NCI-H2196 treated with DMSO at 0.1 percent for 48 hours (cell line): ENCODE data around the gene CCL17.

ENCODE experiments used
- DNase-seq: peaks from one replicate; lab custom pipeline; 2025; ENCODE audit not compliant: unreplicated experiment; lab: John Stamatoyannopoulos, UW

Gene CCL17

DNA sequence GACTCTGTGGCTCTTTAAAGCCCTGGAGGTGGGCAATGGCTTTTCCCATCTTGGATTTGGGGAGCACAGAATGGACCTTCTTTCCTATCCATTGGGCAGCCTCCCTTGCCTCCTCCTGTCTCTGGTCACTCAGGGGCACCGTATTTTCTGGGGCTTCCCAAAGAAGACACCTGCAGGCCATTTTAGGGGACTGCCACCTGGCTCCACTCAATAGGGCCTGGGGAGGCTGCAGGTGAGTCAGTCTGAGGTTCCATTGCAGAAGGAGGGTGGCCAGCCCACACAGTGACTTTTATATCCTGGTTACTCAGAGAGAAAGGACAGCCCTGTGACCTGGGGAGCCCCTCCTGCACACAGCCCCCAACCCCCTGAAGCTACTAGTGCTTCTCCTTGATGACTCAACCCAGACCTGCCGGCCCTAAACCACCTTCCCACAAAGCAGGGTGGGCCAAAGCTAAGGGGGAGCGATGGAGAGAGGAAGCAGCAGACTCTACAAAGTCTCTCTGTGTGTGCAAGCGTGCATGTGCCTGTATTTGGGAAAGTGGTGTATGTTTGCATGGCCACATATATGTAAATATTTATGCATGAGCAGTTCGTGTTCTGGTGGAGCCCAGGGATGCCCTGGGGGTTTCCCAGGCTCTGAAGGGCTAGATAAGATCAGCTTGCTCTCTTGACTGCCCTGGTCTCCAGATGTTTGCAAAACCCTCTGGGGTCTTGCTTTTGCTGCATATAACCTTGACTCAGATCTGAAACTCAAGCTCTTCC is 27.3 kb upstream of the CCL17 start:
- no peak for DNase-seq

DNA sequence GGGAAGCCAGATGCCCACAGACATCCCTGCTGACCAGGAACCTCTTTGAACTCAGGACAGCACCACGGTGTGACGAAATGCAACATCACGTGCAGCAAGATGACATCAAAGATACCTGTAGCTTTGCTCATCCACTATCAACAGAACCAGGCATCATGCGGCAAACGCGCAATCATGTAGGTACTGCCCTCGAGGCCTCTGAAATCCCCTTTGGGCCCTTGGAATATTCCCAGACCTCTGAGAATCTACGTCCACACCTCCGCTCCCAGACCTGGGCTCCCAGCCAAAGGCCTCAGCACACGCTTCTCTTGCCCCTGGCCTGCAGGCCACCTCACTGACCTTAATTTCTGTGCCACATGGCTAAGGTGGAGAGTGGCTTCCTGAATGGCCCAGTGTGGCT is 25.0 kb upstream of the CCL17 start:
- no peak for DNase-seq

DNA sequence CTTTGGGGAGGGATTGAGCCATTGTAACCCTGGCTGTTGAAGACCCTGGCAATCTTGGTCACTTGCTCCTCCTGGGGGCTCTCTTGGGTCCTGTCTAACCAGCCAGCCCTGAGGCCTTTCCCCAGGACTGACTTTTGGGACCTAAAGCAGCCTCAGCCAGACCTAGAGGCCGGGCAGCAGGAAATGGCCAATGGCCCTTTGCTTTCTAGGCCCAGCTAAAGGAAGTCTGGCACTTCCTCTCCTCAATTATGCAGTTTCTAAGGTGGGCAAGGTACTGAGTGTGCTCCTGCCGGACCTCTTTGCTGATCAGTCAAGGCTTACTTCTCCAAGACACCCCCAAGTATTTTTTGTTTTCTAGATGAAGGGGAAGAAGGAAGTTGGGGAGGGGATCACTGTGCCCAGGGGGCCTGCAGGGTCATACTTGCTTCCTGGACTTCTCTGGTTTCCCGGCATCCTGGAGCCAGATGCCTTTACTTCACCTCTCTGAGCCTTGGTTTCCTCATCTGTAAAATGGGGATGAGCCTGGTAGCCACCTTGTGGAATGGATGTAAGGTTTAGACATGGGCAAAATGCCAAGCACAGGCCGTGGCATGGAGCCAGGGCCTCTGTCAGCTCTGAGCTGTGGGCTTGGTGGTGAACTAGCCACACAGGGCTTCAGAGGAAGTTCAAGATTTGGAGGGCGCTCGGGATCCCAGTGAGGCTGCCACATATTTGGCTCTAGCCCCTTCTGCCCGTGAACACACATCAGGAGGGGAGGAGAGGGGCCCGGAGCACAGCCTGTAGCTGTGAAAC is 23.7 kb upstream of the CCL17 start:
- DNase-seq, result no peak

DNA sequence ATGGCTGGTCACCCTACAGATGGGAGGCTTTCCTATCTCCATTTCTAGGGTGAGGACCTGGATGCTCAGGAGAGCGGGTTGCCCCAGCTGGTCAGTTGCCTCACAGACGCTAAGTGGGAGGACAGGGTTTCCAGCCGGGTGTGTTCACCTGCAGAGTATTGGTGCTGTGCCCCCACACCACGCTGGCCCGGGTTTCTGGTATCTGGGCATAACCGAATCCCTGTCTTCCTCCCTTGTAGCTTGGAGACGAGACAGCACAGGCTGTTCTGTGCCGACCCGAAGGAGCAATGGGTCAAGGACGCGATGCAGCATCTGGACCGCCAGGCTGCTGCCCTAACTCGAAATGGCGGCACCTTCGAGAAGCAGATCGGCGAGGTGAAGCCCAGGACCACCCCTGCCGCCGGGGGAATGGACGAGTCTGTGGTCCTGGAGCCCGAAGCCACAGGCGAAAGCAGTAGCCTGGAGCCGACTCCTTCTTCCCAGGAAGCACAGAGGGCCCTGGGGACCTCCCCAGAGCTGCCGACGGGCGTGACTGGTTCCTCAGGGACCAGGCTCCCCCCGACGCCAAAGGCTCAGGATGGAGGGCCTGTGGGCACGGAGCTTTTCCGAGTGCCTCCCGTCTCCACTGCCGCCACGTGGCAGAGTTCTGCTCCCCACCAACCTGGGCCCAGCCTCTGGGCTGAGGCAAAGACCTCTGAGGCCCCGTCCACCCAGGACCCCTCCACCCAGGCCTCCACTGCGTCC is 22.6 kb upstream of the CCL17 start:
- no peak for DNase-seq

- no peak for DNase-seq
Observed at GRCh38 chr16:57382535-57383275, 21.9 kb upstream of the CCL17 start.

- no peak for DNase-seq
Observed at GRCh38 chr16:57383276-57384247, 21.0 kb upstream of the CCL17 start.

DNA sequence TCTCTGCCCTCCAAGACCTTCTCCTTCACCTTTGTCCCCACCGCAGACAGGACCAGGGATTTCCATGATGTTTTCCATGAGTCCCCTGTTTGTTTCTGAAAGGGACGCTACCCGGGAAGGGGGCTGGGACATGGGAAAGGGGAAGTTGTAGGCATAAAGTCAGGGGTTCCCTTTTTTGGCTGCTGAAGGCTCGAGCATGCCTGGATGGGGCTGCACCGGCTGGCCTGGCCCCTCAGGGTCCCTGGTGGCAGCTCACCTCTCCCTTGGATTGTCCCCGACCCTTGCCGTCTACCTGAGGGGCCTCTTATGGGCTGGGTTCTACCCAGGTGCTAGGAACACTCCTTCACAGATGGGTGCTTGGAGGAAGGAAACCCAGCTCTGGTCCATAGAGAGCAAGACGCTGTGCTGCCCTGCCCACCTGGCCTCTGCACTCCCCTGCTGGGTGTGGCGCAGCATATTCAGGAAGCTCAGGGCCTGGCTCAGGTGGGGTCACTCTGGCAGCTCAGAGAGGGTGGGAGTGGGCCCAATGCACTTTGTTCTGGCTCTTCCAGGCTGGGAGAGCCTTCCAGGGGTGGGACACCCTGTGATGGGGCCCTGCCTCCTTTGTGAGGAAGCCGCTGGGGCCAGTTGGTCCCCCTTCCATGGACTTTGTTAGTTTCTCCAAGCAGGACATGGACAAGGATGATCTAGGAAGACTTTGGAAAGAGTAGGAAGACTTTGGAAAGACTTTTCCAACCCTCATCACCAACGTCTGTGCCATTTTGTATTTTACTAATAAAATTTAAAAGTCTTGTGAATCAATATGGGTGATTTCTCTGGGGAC is 20.1 kb upstream of the CCL17 start:
- DNase-seq, result no peak

GRCh38 chr16:57385083-57385482 is 19.5 kb upstream of the CCL17 start:
- DNase-seq, result no peak

GRCh38 chr16:57386381-57386951 is 18.1 kb upstream of the CCL17 start:
- no peak for DNase-seq

DNA sequence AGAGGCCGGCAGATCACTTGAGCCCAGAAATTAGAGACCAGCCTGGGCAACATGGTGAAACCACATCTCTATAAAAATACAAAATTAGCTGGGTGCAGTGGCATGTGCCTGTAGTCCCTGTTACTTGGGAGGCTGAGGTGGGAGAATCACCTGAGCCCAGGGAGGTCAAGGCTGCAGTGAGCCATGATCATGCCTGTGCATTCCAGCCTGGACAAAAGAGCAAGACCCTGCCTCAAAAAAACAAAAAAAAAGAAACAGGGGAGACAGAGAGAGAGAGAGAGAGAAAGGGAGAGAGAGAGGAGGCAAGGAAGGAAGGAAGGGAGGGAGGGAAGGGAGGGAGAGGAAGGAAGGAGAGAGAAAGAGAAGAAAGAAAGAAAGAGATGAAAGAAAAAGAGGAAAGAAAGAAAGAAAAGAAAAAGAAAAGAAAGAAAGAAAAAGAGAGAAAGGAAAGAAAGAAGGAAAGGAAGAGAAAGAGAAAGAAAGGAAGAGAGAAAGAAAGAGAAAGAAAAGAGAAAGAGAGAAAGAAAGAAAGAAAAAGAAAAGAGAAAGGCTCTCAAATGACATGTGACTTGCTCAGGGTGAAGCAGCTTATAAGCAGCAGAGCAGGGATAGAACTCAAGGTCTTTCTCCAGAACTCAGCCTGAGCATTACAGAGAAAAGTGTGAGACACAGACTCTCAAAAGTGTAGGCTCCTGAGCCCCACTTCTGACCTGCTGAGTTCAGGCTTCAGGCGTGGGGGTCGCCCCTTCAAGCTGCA is 16.8 kb upstream of the CCL17 start:
- no peak for DNase-seq

DNA sequence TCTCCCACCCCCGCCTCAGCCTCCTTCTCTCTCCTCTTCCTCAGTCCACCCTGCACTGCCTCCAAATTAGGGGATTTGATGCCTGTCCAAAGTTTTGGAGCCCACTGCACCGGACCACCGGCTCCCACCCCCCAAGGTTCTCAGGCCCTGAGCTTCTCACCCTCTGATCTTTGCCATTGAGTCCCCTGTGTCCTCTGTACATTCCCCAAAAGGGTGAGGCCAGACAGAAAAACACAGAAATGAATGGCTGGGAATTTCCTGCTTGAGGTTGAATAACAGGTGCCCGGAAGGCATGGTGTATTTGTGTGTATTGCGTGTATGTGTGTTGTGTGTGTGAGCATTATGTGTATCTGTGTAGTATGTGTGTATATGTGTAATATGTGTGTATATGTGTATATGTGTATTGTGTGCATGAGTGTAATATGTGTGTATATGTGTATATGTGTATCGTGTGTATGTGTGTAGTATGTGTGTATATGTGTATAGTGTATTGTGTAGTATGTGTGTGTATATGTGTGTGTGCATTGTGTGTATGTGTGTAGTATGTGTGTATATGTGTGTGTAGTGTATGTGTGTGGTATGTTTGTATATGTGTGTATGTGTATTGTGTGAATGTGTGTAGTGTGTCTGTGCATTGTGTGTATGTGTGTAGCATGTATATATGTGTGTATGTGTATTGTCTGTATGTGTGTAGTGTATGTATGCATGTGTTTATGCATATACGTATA is 16.0 kb upstream of the CCL17 start:
- no peak for DNase-seq

DNA sequence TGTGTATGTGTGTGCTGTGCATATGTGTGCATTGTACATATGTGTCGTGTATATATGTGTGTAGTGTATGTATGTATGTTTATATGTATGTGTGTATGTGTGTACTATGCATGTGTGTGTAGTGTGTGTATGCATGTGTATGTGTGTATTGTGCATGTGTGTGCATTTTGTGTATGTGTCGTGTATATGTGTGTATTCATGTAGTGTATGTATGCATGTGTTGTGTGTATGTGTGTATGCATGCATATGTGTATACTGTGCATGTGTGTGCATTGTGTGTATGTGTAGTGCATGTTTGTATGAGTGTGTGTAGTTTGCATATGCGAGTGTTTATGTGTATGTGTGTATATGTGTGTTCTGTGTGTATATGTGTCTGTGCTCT is 15.5 kb upstream of the CCL17 start:
- DNase-seq, result no peak

GRCh38 chr16:57390636-57391295 is 13.8 kb upstream of the CCL17 start:
- no peak for DNase-seq

- no peak for DNase-seq
Observed at GRCh38 chr16:57391300-57391699, 13.3 kb upstream of the CCL17 start.

- no peak for DNase-seq
Observed at GRCh38 chr16:57391708-57392107, 12.9 kb upstream of the CCL17 start.

DNA sequence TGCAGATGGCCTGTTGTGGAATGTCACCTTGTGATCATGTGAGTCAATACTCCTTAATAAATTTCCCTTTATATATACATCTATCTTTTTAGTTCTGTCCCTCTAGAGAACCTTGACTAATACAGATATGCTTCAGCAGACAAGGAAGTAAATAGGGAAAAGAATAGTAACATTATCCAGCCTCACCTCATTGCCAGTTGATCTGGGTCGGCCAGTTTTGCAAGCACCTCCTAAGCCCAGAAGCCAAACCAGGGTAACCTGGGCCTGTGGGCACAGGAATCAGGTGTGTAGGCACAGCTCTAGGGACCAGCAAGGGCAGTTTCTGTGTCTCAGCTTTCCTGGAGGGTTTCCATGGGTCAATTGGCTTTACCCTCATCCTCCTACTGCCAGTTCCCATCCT is 11.9 kb upstream of the CCL17 start:
- DNase-seq, result no peak

GRCh38 chr16:57394444-57394843 is 10.1 kb upstream of the CCL17 start:
- no peak for DNase-seq
